GM23338 (cell line): ENCODE results near the gene SETDB2.

ENCODE experiments used
- CREB1 ChIP-seq: fragments of 250-450 bp; sonication (Bioruptor Pico); IDR thresholded peaks from 2 replicates; pipeline ENCODE4 v1.5.0; 2020; ENCODE audit warnings: low read depth, mild to moderate bottlenecking, moderate library complexity
- CTCF ChIP-seq, 2 experiments: fragments of 200-600 bp in 1 of 2; sonication (generic) in 1 of 2; conservative IDR thresholded peaks; 2 replicates each; pipeline versions ENCODE4 v1.5.1 to v1.6.1; 2016 to 2017; ENCODE audit warnings: antibody characterized with exemption in 2 of 2, low read depth in 2 of 2, mild to moderate bottlenecking in 2 of 2, moderate library complexity in 1 of 2
- ETS1 ChIP-seq: IDR thresholded peaks from 2 replicates; pipeline ENCODE4 v1.6.1; 2016; ENCODE audit warnings: antibody characterized with exemption
- EZH2 ChIP-seq: fragments of 200-600 bp; sonication (generic); IDR thresholded peaks from one replicate; pipeline ENCODE4 v1.8.0; 2017; ENCODE audit warnings: antibody characterized with exemption, mild to moderate bottlenecking, low read depth; ENCODE audit not compliant: unreplicated experiment
- EZH2phosphoT487 ChIP-seq: fragments of 200-600 bp; sonication (generic); IDR thresholded peaks from one replicate; pipeline ENCODE4 v1.8.1; 2018; ENCODE audit warnings: antibody characterized with exemption; ENCODE audit not compliant: unreplicated experiment
- POLR2AphosphoS5 ChIP-seq: IDR thresholded peaks from 2 replicates; pipeline ENCODE4 v1.6.1; 2016; ENCODE audit warnings: antibody characterized with exemption, low read depth
- STAT1 ChIP-seq: IDR thresholded peaks from one replicate; pipeline ENCODE4 v1.6.1; 2016; ENCODE audit warnings: antibody characterized with exemption; ENCODE audit not compliant: unreplicated experiment
- ZNF331 ChIP-seq: fragments of 250-450 bp; sonication (Bioruptor Pico); IDR thresholded peaks from 2 replicates; pipeline ENCODE4 v1.5.0; 2020; ENCODE audit warnings: low read depth, mild to moderate bottlenecking, moderate library complexity
- TF ChIP-seq, protein P1 (sequence below): IDR thresholded peaks from one replicate; pipeline ENCODE4 v1.6.1; 2018; ENCODE audit warnings: antibody characterized with exemption; ENCODE audit not compliant: unreplicated experiment

- TF ChIP-seq POLR2AphosphoS5, result peak; percentile 52
- TF ChIP-seq ETS1, result no peak
- no peak for TF ChIP-seq EZH2phosphoT487
- TF ChIP-seq CTCF (conservative IDR thresholded peaks at IDR 0.05; ENCODE audit: low read depth in 2 of 2), result no peak
- TF ChIP-seq EZH2, result no peak
- TF ChIP-seq CREB1 (CRISPR knock-in tag), result peak; percentile 35; the same call in 1 of the 2 replicates
- TF ChIP-seq, protein P1, sequence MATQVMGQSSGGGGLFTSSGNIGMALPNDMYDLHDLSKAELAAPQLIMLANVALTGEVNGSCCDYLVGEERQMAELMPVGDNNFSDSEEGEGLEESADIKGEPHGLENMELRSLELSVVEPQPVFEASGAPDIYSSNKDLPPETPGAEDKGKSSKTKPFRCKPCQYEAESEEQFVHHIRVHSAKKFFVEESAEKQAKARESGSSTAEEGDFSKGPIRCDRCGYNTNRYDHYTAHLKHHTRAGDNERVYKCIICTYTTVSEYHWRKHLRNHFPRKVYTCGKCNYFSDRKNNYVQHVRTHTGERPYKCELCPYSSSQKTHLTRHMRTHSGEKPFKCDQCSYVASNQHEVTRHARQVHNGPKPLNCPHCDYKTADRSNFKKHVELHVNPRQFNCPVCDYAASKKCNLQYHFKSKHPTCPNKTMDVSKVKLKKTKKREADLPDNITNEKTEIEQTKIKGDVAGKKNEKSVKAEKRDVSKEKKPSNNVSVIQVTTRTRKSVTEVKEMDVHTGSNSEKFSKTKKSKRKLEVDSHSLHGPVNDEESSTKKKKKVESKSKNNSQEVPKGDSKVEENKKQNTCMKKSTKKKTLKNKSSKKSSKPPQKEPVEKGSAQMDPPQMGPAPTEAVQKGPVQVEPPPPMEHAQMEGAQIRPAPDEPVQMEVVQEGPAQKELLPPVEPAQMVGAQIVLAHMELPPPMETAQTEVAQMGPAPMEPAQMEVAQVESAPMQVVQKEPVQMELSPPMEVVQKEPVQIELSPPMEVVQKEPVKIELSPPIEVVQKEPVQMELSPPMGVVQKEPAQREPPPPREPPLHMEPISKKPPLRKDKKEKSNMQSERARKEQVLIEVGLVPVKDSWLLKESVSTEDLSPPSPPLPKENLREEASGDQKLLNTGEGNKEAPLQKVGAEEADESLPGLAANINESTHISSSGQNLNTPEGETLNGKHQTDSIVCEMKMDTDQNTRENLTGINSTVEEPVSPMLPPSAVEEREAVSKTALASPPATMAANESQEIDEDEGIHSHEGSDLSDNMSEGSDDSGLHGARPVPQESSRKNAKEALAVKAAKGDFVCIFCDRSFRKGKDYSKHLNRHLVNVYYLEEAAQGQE, result no peak
- no peak for TF ChIP-seq STAT1
- no peak for TF ChIP-seq ZNF331 (CRISPR knock-in tag)
These were observed 31.3 kb upstream of the SETDB2 start for GRCh38 chr13:49412749-49413148.
